Measurements from ENCODE around the gene RBMS3.
"Not testable (repeated sequence)": the region's sequence is repeated elsewhere in the genome, so short reads cannot be mapped to it uniquely, and the experiment has no call there.

RBMS3 gene

DNA sequence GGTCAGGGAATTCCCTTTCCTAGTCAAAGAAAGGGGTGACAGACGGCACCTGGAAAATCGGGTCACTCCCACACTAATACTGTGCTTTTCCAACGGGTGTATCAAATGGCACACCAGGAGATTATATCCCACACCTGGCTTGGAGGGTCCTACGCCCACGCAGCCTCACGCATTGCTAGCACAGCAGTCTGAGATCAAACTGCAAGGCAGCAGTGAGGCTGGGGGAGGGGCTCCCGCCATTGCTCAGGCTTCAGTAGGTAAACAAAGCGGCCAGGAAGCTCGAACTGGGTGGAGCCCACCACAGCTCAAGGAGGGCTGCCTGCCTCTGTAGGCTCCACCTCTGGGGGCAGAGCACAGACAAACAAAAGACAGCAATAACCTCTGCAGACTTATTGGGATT, 769.2 kb downstream of the RBMS3 start:
- not testable (repeated sequence) for DNase-seq

DNA sequence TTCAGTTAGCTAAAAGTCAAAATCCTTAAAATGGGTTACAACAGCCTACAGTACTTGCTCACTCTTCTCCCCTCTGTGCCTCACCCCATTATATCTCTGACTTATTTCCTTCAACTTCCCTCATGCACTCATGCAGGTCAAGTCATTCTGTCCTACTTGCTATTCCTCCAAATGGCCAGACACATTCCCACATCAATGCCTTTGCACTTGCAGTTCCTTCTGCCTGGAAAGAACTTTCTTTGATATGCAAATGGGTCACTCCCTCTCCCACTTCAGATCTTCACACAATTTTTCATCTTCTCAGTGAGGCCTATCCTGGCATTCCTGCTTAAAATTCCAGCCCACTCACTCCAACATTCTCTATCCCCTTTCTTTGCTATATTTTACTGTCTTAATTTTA, 778.4 kb downstream of the RBMS3 start:
- no peak for DNase-seq

Measured in T-helper 2 cell (primary cell).